IMR-90 (cell line): ENCODE measurements around the gene STATH. TPM values are rescaled to one million over a fixed set of nuclear protein-coding genes. Genes with fewer than 3 reads are reported as not detected.

ENCODE experiments used
- ATAC-seq: fragments of 200-7000 bp; cut with Tn5 transposase; 2 replicates; pipeline ENCODE4 v1.9.1; 2020; ENCODE audit warnings: low read depth, mild to moderate bottlenecking, moderate library complexity
- BruUV-seq: library from RNA; stranded (reverse); fragments of 400-500 nt; replicated peaks from 2 replicates; lab custom pipeline; 2021; lab: Mats Ljungman, UMichigan
- CTCF ChIA-PET: fragments of 300-600 bp; formaldehyde crosslinking; extraction: SDS; loops from one replicate; lab custom pipeline; 2021; ENCODE audit warnings: antibody characterized with exemption; lab: Yijun Ruan, JAX
- POLR2A ChIA-PET: fragments of 300-600 bp; sonication (Branson Sonifier 250); formaldehyde crosslinking; loops from one replicate; lab custom pipeline; 2022; ENCODE audit warnings: antibody characterized with exemption; ENCODE audit not compliant: unreplicated experiment; lab: Charles Lee
- DNase-seq: peaks from one replicate; pipeline ENCODE4 v3.0.0; 2013
- H2AFZ ChIP-seq: replicated peaks from 2 replicates; pipeline ENCODE3; 2013; ENCODE audit warnings: low read length, mild to moderate bottlenecking; ENCODE audit not compliant: poor library complexity
- H2AK5ac ChIP-seq: 2 replicates; pipeline ENCODE4 v1.6.1; 2013; ENCODE audit warnings: low read depth, low read length, inconsistent platforms
- H2AK9ac ChIP-seq: replicated peaks from 2 replicates; pipeline ENCODE3; 2013; ENCODE audit warnings: mild to moderate bottlenecking, low read depth, low read length, moderate library complexity; ENCODE audit not compliant: poor library complexity
- H2BK120ac ChIP-seq: 2 replicates; pipeline ENCODE4 v1.6.1; 2013; ENCODE audit warnings: low read depth, low read length, inconsistent platforms
- H2BK15ac ChIP-seq: 3 replicates; pipeline ENCODE4 v1.6.1; 2013; ENCODE audit warnings: low read depth, low read length, inconsistent platforms
- H2BK20ac ChIP-seq: 2 replicates; pipeline ENCODE4 v1.6.1; 2013; ENCODE audit warnings: low read depth, mild to moderate bottlenecking, inconsistent platforms, low read length, moderate library complexity
- H2BK5ac ChIP-seq: 2 replicates; pipeline ENCODE4 v1.6.1; 2013; ENCODE audit warnings: mild to moderate bottlenecking, low read depth, low read length, inconsistent platforms; ENCODE audit not compliant: poor library complexity, severe bottlenecking
- H3K14ac ChIP-seq: replicated peaks from 2 replicates; pipeline ENCODE4 v1.6.1; 2013; ENCODE audit warnings: low read depth, low read length, inconsistent platforms
- H3K18ac ChIP-seq: 2 replicates; pipeline ENCODE4 v1.6.1; 2013; ENCODE audit warnings: low read depth, low read length, control low read depth
- H3K23ac ChIP-seq: 2 replicates; pipeline ENCODE4 v1.6.1; 2013; ENCODE audit warnings: low read depth, low read length, inconsistent platforms
- H3K27ac ChIP-seq: 2 replicates; pipeline ENCODE4 v1.5.1; 2013; ENCODE audit warnings: mild to moderate bottlenecking, control low read depth, low read length; ENCODE audit not compliant: insufficient read depth
- H3K27me3 ChIP-seq: 2 replicates; pipeline ENCODE4 v1.6.1; 2013; ENCODE audit warnings: low read length; ENCODE audit not compliant: control insufficient read depth, insufficient read depth
- H3K36me3 ChIP-seq: 2 replicates; pipeline ENCODE4 v1.6.1; 2013; ENCODE audit warnings: low read length, mixed read lengths; ENCODE audit not compliant: control insufficient read depth, insufficient read depth
- H3K4ac ChIP-seq: 2 replicates; pipeline ENCODE4 v1.6.1; 2013; ENCODE audit warnings: low read depth, low read length, inconsistent platforms
- H3K4me1 ChIP-seq: 2 replicates; pipeline ENCODE4 v1.6.1; 2013; ENCODE audit warnings: low read length, mixed read lengths; ENCODE audit not compliant: control insufficient read depth, insufficient read depth
- H3K4me2 ChIP-seq: 2 replicates; pipeline ENCODE4 v1.6.1; 2013; ENCODE audit warnings: low read depth, mild to moderate bottlenecking, control low read depth, low read length, moderate library complexity
- H3K4me3 ChIP-seq: 2 replicates; pipeline ENCODE4 v1.5.1; 2013; ENCODE audit warnings: low read depth, mild to moderate bottlenecking, control low read depth, low read length, moderate library complexity; ENCODE audit not compliant: insufficient read depth
- H3K56ac ChIP-seq: 2 replicates; pipeline ENCODE4 v1.6.1; 2013; ENCODE audit warnings: low read length, inconsistent platforms; ENCODE audit not compliant: insufficient read depth; ENCODE audit errors: extremely low read depth
- H3K79me1 ChIP-seq, 2 experiments: 2 replicates each; pipeline ENCODE4 v1.6.1; 2013; ENCODE audit warnings: low read length in 2 of 2, inconsistent platforms in 1 of 2, low read depth in 1 of 2
- H3K9ac ChIP-seq: 2 replicates; pipeline ENCODE4 v1.6.1; 2013; ENCODE audit warnings: low read depth, low read length, control low read depth
- H3K9me1 ChIP-seq: 2 replicates; pipeline ENCODE4 v1.6.1; 2013; ENCODE audit warnings: low read length, inconsistent platforms; ENCODE audit not compliant: insufficient read depth
- H3K9me3 ChIP-seq: 2 replicates; pipeline ENCODE4 v1.6.1; 2013; ENCODE audit warnings: low read length; ENCODE audit not compliant: control insufficient read depth, insufficient read depth
- H4K20me1 ChIP-seq: 2 replicates; pipeline ENCODE4 v1.6.1; 2013; ENCODE audit warnings: low read length, inconsistent platforms; ENCODE audit not compliant: insufficient read depth
- H4K5ac ChIP-seq: 2 replicates; pipeline ENCODE4 v1.6.1; 2013; ENCODE audit warnings: mild to moderate bottlenecking, low read depth, low read length, control low read depth
- H4K8ac ChIP-seq, 2 experiments: 2 replicates each; pipeline ENCODE4 v1.6.1; 2013; ENCODE audit warnings: low read depth in 2 of 2, low read length in 2 of 2, control low read depth in 1 of 2, inconsistent platforms in 1 of 2
- H4K91ac ChIP-seq: 2 replicates; pipeline ENCODE4 v1.6.1; 2013; ENCODE audit warnings: low read depth, low read length, inconsistent platforms; ENCODE audit not compliant: insufficient read depth
- CTCF ChIP-seq: conservative IDR thresholded peaks from 2 replicates; pipeline ENCODE4 v1.5.1; 2012; ENCODE audit warnings: mild to moderate bottlenecking, low read depth, low read length, improper control_type of control experiment
- FOS ChIP-seq: fragments of 150-350 bp; IDR thresholded peaks from 2 replicates; pipeline ENCODE4 v1.6.1; 2016; ENCODE audit warnings: low read depth, low read length
- RCOR1 ChIP-seq: IDR thresholded peaks from 2 replicates; pipeline ENCODE4 v1.6.1; 2012; ENCODE audit warnings: mild to moderate bottlenecking, low read length, improper control_type of control experiment; ENCODE audit not compliant: insufficient replicate concordance
- WGBS, 2 experiments: methylation state at CpG; one replicate each; pipeline versions ENCODE4 v1.1.5 to v1.1.7; 2013; ENCODE audit warnings: missing lambda C conversion rate in 2 of 2; ENCODE audit not compliant: insufficient read length in 1 of 2; ENCODE audit errors: extremely low coverage in 2 of 2; 5-methylcytosine and 5-hydroxymethylcytosine counted together
- dilution Hi-C: fragments of 300-500 bp; cut with HindIII; formaldehyde crosslinking; loops from one replicate; pipeline ENCODE4 v1.14.3; 2018; ENCODE audit warnings: low sequenced_read_pairs; ENCODE audit not compliant: unreplicated experiment
- in situ Hi-C: fragments of 300-500 bp; cut with MboI; formaldehyde crosslinking; loops from 3 replicates; pipeline ENCODE4 v1.14.3; 2019; ENCODE audit warnings: low sequenced_read_pairs, inconsistent platforms, mixed read lengths
- intact Hi-C: fragments of 100-400 bp; cut with micrococcal nuclease; formaldehyde crosslinking; loops from 2 replicates; pipeline ENCODE4 v1.10.0; 2022
- polyA plus RNA-seq, 3 experiments: library from polyadenylated mRNA; depleted of rRNA; stranded (reverse); fragments of >200 nt; gene quantifications; 2 replicates each; pipeline ENCODE4 v1.2.3, GENCODE V29; 2012; ENCODE audit warnings: low replicate concordance in 1 of 3
- total RNA-seq: library from RNA; depleted of rRNA; stranded (reverse); fragments of >200 nt; gene quantifications from 2 replicates; pipeline ENCODE4 v1.2.3, GENCODE V29; 2012

The STATH gene
- total and polyA plus RNA-seq, 2 of the 4 experiments (the other 2 are of a cell fraction), result not detected

- Histone ChIP-seq H4K20me1 (no peaks in the 10 kb centered on the region), H2AK9ac (no peak overlapping the region), H3K56ac (no peak overlapping the region), H3K4me3 (no peak overlapping the region), H3K23ac (no peak overlapping the region), H3K36me3 (no peaks in the 10 kb centered on the region), H3K27me3 (no peaks in the 10 kb centered on the region), H3K9ac (no peak overlapping the region), H2BK120ac (no peak overlapping the region), H3K4me2 (no peak overlapping the region), H3K4ac (no peak overlapping the region), H2AK5ac (no peak overlapping the region), H4K5ac (no peak overlapping the region), H3K9me1 (no peaks in the 10 kb centered on the region), H2BK20ac (no peak overlapping the region), H4K91ac (no peak overlapping the region), H2BK5ac (no peak overlapping the region), H4K8ac (no peak overlapping the region), H3K79me1 (no peaks in the 10 kb centered on the region), H3K18ac (no peak overlapping the region), H3K9me3 (no peaks in the 10 kb centered on the region), H3K14ac (no peak overlapping the region), H3K4me1 (no peaks in the 10 kb centered on the region), H2BK15ac (no peak overlapping the region), H2AFZ (no peak overlapping the region), H3K27ac (no peak overlapping the region)
- no CpG with 5 or more reads among the region's 2 CpGs for WGBS, 2 experiments
- TF ChIP-seq RCOR1 (no peak), FOS (no peak), CTCF (no peak)
- ATAC-seq (no peak; the same call in 1 of the 2 replicates), DNase-seq (no peak)
- no TSS peak for BruUV-seq
- CTCF ChIA-PET, result no interaction called here
- in situ Hi-C loops, result no loop called here
- intact Hi-C loops, result no loop called here
- POLR2A ChIA-PET, result no interaction called here
- dilution Hi-C loops, result no loop called here
These were observed 11.7 kb upstream of the STATH start for GRCh38 chr4:69984030-69984443.
